Caco-2 (cell line): Measurements from ENCODE around the gene FBF1. TPM values are rescaled to one million over a fixed set of nuclear protein-coding genes. Genes with fewer than 3 reads are reported as not detected.

Source experiments
- BruUV-seq: library from RNA; stranded (reverse); fragments of 400-500 nt; replicated peaks from 2 replicates; lab custom pipeline; 2021; lab: Mats Ljungman, UMichigan
- CTCF ChIA-PET: fragments of 300-600 bp; sonication (Branson Sonifier 250); formaldehyde crosslinking; loops from one replicate; lab custom pipeline; 2022; ENCODE audit warnings: antibody characterized with exemption; lab: Charles Lee
- POLR2A ChIA-PET: fragments of 300-600 bp; sonication (Branson Sonifier 250); formaldehyde crosslinking; loops from one replicate; lab custom pipeline; 2022; ENCODE audit warnings: antibody characterized with exemption; lab: Charles Lee
- DNase-seq, 2 experiments: peaks; one replicate each; pipeline versions ENCODE4 v3.0.0 to v3.0.0-alpha.2; 2020 to 2022
- H3K27me3 ChIP-seq: replicated peaks from 2 replicates; pipeline ENCODE4 v1.6.0; 2011; ENCODE audit warnings: low read length; ENCODE audit not compliant: control insufficient read depth, insufficient read depth
- H3K36me3 ChIP-seq: 2 replicates; pipeline ENCODE4 v1.5.1; 2011; ENCODE audit warnings: low read length; ENCODE audit not compliant: control insufficient read depth, insufficient read depth
- H3K4me1 ChIP-seq: fragments of 250-450 bp; sonication (Bioruptor Pico); 2 replicates; pipeline ENCODE4 v1.5.1; 2020; ENCODE audit warnings: mild to moderate bottlenecking
- H3K4me3 ChIP-seq: 2 replicates; pipeline ENCODE4 v1.5.1; 2011; ENCODE audit warnings: low read depth, mild to moderate bottlenecking, control low read depth, low read length
- H3K9me3 ChIP-seq: fragments of 250-450 bp; sonication (Bioruptor Pico); 2 replicates; pipeline ENCODE4 v1.5.1; 2020; ENCODE audit warnings: mild to moderate bottlenecking, moderate library complexity
- H3K27ac Mint-ChIP-seq: one replicate; pipeline ENCODE4 v1.8.0; 2022; ENCODE audit warnings: mixed read lengths; ENCODE audit not compliant: unreplicated experiment
- H3K27me3 Mint-ChIP-seq: one replicate; pipeline ENCODE4 v1.8.0; 2022; ENCODE audit warnings: mixed read lengths; ENCODE audit not compliant: insufficient read depth, unreplicated experiment
- H3K36me3 Mint-ChIP-seq: one replicate; pipeline ENCODE4 v1.8.0; 2022; ENCODE audit warnings: mild to moderate bottlenecking, mixed read lengths; ENCODE audit not compliant: insufficient read depth, unreplicated experiment
- H3K4me1 Mint-ChIP-seq: one replicate; pipeline ENCODE4 v1.8.0; 2022; ENCODE audit warnings: low read depth, mixed read lengths; ENCODE audit not compliant: unreplicated experiment
- H3K4me3 Mint-ChIP-seq: one replicate; pipeline ENCODE4 v1.8.0; 2022; ENCODE audit warnings: mild to moderate bottlenecking, moderate library complexity, mixed read lengths; ENCODE audit not compliant: unreplicated experiment
- H3K9me3 Mint-ChIP-seq: one replicate; pipeline ENCODE4 v1.8.0; 2022; ENCODE audit warnings: mixed read lengths; ENCODE audit not compliant: unreplicated experiment
- intact Hi-C: fragments of 100-400 bp; cut with micrococcal nuclease; formaldehyde crosslinking; loops from one replicate; pipeline ENCODE4 v1.10.0; 2022; ENCODE audit not compliant: unreplicated experiment
- total RNA-seq: library from RNA; stranded (reverse); gene quantifications from 2 replicates; pipeline ENCODE4 v1.2.3, GENCODE V29; 2022
- TF ChIP-seq, protein P1 (sequence below), 2 experiments: fragments of 200-600 bp in 1 of 2; IDR thresholded peaks; 1 replicate in 1 of 2; 2 replicates in 1 of 2; pipeline versions ENCODE4 v1.5.1 to v1.8.0; 2011 to 2022; ENCODE audit warnings: antibody characterized with exemption in 1 of 2, control low read depth in 1 of 2, inconsistent platforms in 1 of 2, low read depth in 1 of 2, low read length in 1 of 2, mild to moderate bottlenecking in 1 of 2, moderate library complexity in 1 of 2; ENCODE audit not compliant: insufficient read depth in 1 of 2, severe bottlenecking in 1 of 2, unreplicated experiment in 1 of 2

Gene FBF1
- total RNA-seq, 1 experiment from 2014 or later, result 14.1 TPM

DNA sequence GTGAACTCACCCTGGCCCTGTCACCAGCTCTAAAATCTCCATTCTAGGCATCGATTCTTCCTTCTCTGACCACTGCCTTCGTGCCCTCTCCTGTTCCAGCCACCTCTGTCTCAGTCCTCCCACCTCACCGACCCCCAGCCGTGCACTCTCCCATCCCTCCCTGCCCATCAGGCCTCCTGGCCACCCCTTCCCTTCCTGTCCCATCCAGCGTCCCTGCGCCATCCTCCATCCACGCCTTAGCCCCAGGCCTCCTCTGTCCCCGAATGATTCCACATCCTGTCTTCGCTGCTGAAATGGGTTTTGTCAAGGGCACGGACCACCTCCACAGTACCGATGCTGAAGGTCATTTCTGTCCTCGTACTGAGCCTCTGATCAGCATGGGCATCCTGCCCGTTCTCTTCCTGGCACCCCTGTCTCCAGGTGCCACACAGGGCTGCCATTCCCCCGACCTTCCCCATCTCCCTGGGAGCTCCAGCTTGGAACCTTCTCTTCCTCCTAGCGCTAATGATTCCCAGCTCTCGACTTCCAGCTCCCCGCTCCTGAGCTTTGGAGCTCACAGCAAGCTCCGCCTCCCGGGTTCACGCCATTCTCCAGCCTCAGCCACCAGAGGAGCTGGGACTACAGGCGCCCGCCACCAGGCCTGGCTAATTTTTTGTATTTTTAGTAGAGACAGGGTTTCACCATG lies 46.7 kb downstream of the FBF1 start:
- peaks cover 19% of the 10 kb centered on the region for H3K4me1 Mint-ChIP-seq

DNA sequence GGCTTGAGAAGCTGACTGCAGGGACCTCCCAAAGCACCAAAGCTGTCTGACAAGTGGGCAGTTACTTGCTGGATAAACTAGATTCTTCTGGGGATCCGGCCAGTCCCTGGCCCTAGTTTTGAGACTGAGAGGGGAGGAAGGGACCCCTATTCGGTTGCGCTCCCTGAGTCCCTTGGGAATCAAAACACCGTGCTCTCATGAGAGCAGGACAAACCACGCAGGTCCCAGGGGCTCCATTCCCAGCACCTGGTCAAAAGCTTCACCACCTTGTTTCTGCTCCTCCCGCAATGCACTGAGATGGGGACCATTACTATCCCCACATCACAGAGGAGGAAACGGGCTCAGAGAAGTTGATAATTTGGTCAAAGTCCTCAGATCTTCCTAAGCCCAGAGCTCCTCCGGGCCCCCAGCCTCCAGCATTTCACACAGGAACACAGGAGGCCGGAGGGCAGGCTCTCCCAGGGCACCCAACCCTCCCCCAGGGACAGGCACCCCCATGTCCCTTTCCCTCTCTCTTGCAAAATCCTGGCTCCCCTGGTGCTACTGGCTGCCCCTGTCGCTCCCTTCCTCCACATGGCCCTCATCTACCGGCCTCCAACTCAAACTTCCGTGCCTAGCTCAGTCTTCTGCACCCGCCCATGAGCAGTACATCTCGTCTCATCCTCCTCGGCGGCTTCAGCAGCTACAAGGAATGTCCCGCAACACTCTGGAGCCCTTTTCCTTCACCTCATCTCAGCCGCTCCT lies 47.4 kb downstream of the FBF1 start:
- peaks cover 46% of the 10 kb centered on the region for H3K36me3 Mint-ChIP-seq
- BruUV-seq, result no TSS peak
- no peak for DNase-seq
- no peaks in the 10 kb centered on the region for H3K27me3 Mint-ChIP-seq
- Histone ChIP-seq H3K36me3 (peaks cover 2% of the 10 kb centered on the region; the same call in 1 of the 2 replicates), H3K4me1 (peaks cover 21% of the 10 kb centered on the region), H3K27me3 (no peaks in the 10 kb centered on the region), H3K9me3 (no peaks in the 10 kb centered on the region), H3K4me3 (no peak overlapping the region)
- H3K4me3 Mint-ChIP-seq, result no peak overlapping the region
- ChIA-PET POLR2A (interaction anchor here (0.5 kb wide), 1 partner anchor 43 kb away, joined by 3 read pairs; no protein-coding TSS in a partner anchor), CTCF (interaction anchor here (1.1 kb wide), 1 partner anchor 11 kb away, joined by 3 read pairs; the partner anchor contains the start of gene MRPL38)
- H3K27ac Mint-ChIP-seq, result no peak overlapping the region
- no peaks in the 10 kb centered on the region for H3K9me3 Mint-ChIP-seq
- TF ChIP-seq, protein P1, sequence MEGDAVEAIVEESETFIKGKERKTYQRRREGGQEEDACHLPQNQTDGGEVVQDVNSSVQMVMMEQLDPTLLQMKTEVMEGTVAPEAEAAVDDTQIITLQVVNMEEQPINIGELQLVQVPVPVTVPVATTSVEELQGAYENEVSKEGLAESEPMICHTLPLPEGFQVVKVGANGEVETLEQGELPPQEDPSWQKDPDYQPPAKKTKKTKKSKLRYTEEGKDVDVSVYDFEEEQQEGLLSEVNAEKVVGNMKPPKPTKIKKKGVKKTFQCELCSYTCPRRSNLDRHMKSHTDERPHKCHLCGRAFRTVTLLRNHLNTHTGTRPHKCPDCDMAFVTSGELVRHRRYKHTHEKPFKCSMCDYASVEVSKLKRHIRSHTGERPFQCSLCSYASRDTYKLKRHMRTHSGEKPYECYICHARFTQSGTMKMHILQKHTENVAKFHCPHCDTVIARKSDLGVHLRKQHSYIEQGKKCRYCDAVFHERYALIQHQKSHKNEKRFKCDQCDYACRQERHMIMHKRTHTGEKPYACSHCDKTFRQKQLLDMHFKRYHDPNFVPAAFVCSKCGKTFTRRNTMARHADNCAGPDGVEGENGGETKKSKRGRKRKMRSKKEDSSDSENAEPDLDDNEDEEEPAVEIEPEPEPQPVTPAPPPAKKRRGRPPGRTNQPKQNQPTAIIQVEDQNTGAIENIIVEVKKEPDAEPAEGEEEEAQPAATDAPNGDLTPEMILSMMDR (IDR thresholded peaks at IDR 0.05; ENCODE audit: insufficient read depth in 1 of 2, low read depth in 1 of 2, low read length in 1 of 2, severe bottlenecking in 1 of 2, unreplicated experiment in 1 of 2), result no peak
- peaks cover 19% of the 10 kb centered on the region for H3K4me1 Mint-ChIP-seq
- intact Hi-C loops, result no loop called here

More for the DNA sequence above, 46.7 kb downstream of the FBF1 start:
- Histone ChIP-seq H3K4me3 (no peak overlapping the region), H3K9me3 (no peaks in the 10 kb centered on the region), H3K27me3 (no peaks in the 10 kb centered on the region), H3K4me1 (peaks cover 21% of the 10 kb centered on the region), H3K36me3 (peaks cover 3% of the 10 kb centered on the region; the same call in 1 of the 2 replicates)
- intact Hi-C loops, result no loop called here
- peaks cover 53% of the 10 kb centered on the region for H3K36me3 Mint-ChIP-seq
- no peak for DNase-seq
- H3K9me3 Mint-ChIP-seq, result no peaks in the 10 kb centered on the region
- no peak overlapping the region for H3K4me3 Mint-ChIP-seq
- BruUV-seq, result no TSS peak
- no peaks in the 10 kb centered on the region for H3K27me3 Mint-ChIP-seq
- CTCF ChIA-PET, result interaction anchor here (1.1 kb wide), 1 partner anchor 10 kb away, joined by 3 read pairs; the partner anchor contains the start of gene MRPL38
- POLR2A ChIA-PET, result no interaction called here
- TF ChIP-seq, protein P1 (IDR thresholded peaks at IDR 0.05; ENCODE audit: insufficient read depth in 1 of 2, low read depth in 1 of 2, low read length in 1 of 2, severe bottlenecking in 1 of 2, unreplicated experiment in 1 of 2), result no peak
- no peak overlapping the region for H3K27ac Mint-ChIP-seq

DNA sequence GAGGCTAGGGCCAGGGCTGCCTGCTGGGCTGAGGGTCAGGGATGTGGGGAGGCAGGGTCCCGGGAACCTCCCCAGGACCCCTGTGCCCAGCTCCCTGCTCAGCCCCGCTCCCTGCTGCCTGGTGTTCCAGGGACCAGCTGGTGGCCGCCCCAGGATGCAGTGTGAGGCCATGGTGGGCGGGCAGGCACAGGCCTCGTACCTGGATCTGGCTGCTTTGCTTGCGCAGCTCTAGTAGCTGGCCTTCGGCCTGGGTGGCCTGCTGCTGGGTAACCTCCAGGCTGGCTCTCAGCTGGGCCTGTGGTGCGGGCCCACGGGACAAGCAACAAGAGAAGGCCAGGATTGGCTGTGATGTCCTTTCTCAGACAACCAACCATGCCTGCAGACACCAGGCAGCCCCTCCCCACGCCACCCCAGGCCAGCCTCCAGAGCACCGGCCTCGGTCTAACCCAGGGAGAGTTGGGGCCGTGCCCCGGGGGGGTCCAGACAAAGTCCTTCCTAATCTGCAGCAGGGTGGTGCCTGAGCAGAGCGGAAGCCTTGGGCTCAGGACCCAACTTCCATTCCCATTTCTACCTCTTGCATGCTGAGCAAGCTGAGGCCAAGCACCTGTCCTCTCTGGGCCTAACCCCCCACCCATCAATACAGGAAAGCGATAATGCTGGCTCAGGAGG lies 48.2 kb downstream of the FBF1 start:
- H3K4me1 ChIP-seq, result peaks cover 21% of the 10 kb centered on the region
- H3K27me3 Mint-ChIP-seq, result no peaks in the 10 kb centered on the region
- POLR2A ChIA-PET, result no interaction called here
- H3K9me3 ChIP-seq, result no peaks in the 10 kb centered on the region
- H3K4me3 Mint-ChIP-seq, result no peak overlapping the region
- DNase-seq, result no peak
- H3K4me3 ChIP-seq, result no peak overlapping the region
- TF ChIP-seq, protein P1 (IDR thresholded peaks at IDR 0.05; ENCODE audit: insufficient read depth in 1 of 2, low read depth in 1 of 2, low read length in 1 of 2, severe bottlenecking in 1 of 2, unreplicated experiment in 1 of 2), result no peak
- peaks cover 38% of the 10 kb centered on the region for H3K36me3 Mint-ChIP-seq
- H3K27me3 ChIP-seq, result no peaks in the 10 kb centered on the region
- H3K27ac Mint-ChIP-seq, result no peak overlapping the region
- peaks cover 2% of the 10 kb centered on the region; the same call in 1 of the 2 replicates for H3K36me3 ChIP-seq
- intact Hi-C loops, result no loop called here
- no TSS peak for BruUV-seq
- H3K4me1 Mint-ChIP-seq, result peaks cover 19% of the 10 kb centered on the region
- no peaks in the 10 kb centered on the region for H3K9me3 Mint-ChIP-seq
- CTCF ChIA-PET, result no interaction called here
